ENCODE results near the gene STAT6. TPM values are rescaled to one million over a fixed set of nuclear protein-coding genes. Genes with fewer than 3 reads are reported as not detected.

The STAT6 gene
- total RNA-seq, 1 donor from 2014 or later, result 31.8 TPM

GRCh38 chr12:57134949-57135348 is 23.8 kb upstream of the STAT6 start:
- Histone ChIP-seq H3K9me3 (ENCODE audit: control insufficient read depth in 3 of 3, low read length in 3 of 3) (no peaks in the 10 kb centered on the region), H3K27me3 (ENCODE audit: control insufficient read depth in 3 of 3, insufficient read depth in 3 of 3, low read length in 3 of 3) (peaks cover 0 to 6% (median 0%) of the 10 kb centered on the region in 3 donors), H3K4me3 (ENCODE audit: low read length in 3 of 3) (no peak overlapping the region), H3K9ac (ENCODE audit: low read depth in 1 of 3, low read length in 3 of 3) (no peak overlapping the region), H3K27ac (ENCODE audit: low read depth, low read length) (peak overlapping the region; percentile 76), H3K4me1 (ENCODE audit: control insufficient read depth in 3 of 3, insufficient read depth in 3 of 3, low read length in 3 of 3) (peaks cover 40 to 61% (median 56%) of the 10 kb centered on the region in 3 donors), H3K36me3 (ENCODE audit: control insufficient read depth in 3 of 3, insufficient read depth in 3 of 3, low read length in 3 of 3) (peaks cover 0 to 6% (median 0%) of the 10 kb centered on the region in 3 donors)

DNA sequence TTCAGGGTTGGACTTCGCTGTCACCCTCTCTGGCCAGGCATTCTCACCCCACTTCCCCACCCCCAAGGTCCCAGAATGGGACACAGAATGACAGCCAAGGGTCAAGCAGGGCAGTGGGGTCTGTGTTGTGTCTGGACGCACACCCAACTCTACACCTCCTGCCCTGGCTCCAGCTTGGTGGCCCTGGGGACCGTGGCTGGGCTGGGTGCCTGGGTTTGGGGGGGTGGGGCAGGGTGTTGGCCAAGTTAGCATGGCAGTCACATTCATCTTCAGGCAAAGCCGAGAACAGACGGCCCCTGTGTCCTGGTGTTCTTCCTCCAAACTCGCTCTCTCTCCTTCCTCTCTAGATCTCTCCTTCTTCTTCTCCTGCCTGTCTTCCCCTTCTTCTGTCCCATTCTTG is 22.8 kb upstream of the STAT6 start:
- H3K9ac ChIP-seq (ENCODE audit: low read depth in 1 of 3, low read length in 3 of 3), result no peak overlapping the region
- H3K4me1 ChIP-seq (ENCODE audit: control insufficient read depth in 3 of 3, insufficient read depth in 3 of 3, low read length in 3 of 3), result peaks cover 37 to 55% (median 52%) of the 10 kb centered on the region in 3 donors

GRCh38 chr12:57133013-57133569 is 21.9 kb upstream of the STAT6 start:
- H3K9me3 ChIP-seq (ENCODE audit: control insufficient read depth in 3 of 3, low read length in 3 of 3), result no peaks in the 10 kb centered on the region
- H3K36me3 ChIP-seq (ENCODE audit: control insufficient read depth in 3 of 3, insufficient read depth in 3 of 3, low read length in 3 of 3), result no peaks in the 10 kb centered on the region
- peak overlapping the region; percentile 81 for H3K27ac ChIP-seq (ENCODE audit: low read depth, low read length)
- H3K4me1 ChIP-seq (ENCODE audit: control insufficient read depth in 3 of 3, insufficient read depth in 3 of 3, low read length in 3 of 3), result peaks cover 33 to 47% (median 46%) of the 10 kb centered on the region in 3 donors
- peak overlapping the region in 2 of 3 donors; percentile 4 to 6 for H3K4me3 ChIP-seq (ENCODE audit: low read length in 3 of 3)
- peak overlapping the region in 2 of 3 donors; percentile 2 to 34 for H3K9ac ChIP-seq (ENCODE audit: low read depth in 1 of 3, low read length in 3 of 3)
- peaks cover 0 to 6% (median 0%) of the 10 kb centered on the region in 3 donors for H3K27me3 ChIP-seq (ENCODE audit: control insufficient read depth in 3 of 3, insufficient read depth in 3 of 3, low read length in 3 of 3)

More for the DNA sequence above, 22.8 kb upstream of the STAT6 start:
- H3K27me3 ChIP-seq (ENCODE audit: control insufficient read depth in 3 of 3, insufficient read depth in 3 of 3, low read length in 3 of 3), result peaks cover 0 to 6% (median 0%) of the 10 kb centered on the region in 3 donors
- no peaks in the 10 kb centered on the region for H3K9me3 ChIP-seq (ENCODE audit: control insufficient read depth in 3 of 3, low read length in 3 of 3)
- peaks cover 0 to 2% (median 0%) of the 10 kb centered on the region in 3 donors for H3K36me3 ChIP-seq (ENCODE audit: control insufficient read depth in 3 of 3, insufficient read depth in 3 of 3, low read length in 3 of 3)
- peak overlapping the region; percentile 76 for H3K27ac ChIP-seq (ENCODE audit: low read depth, low read length)
- H3K4me3 ChIP-seq (ENCODE audit: low read length in 3 of 3), result peak overlapping the region in 1 of 3 donors; percentile 23

DNA sequence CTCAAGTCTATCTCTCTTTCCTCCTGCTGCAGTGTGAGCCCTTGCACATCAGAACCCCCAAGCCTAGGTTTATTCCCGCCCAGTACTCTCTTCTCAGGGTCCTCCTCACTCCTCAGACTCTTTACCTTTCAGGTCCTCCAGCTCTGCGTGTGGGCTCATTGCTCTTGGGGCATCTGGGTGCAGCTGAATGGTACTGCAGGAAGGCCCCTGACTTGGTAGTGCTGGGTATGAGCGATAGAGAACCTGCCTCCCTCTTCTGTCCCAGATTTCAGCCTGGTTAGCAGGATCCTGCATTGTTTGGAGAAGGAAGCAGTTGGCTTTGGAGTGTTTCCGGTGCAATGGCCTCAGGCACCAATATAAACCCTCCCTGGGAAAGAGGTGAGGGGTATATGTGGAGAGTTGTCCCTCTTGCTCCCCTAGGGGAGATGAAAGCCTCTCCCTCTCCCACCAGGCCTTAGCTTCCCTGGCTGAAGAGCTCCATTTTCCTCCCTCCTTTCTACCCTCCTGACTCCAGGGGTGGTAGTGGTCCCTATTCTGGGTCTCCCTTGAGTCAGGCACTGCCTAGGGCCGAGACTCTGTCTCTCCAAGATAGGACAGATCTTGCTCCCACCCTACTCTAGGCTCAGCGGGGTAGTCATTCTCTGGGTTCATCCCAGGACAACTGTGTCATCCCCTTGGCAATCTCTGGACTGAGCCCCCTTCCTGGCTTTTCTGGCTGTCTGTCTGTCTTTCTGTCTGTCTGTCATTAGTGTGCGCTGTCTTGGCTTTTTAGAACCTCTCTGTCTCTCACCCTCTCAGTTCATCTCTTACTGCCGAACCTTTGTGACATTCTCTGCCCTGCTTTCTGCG is 21.0 kb upstream of the STAT6 start:
- H3K9me3 ChIP-seq (ENCODE audit: control insufficient read depth in 3 of 3, low read length in 3 of 3), result no peaks in the 10 kb centered on the region
- peaks cover 32 to 46% (median 41%) of the 10 kb centered on the region in 3 donors for H3K4me1 ChIP-seq (ENCODE audit: control insufficient read depth in 3 of 3, insufficient read depth in 3 of 3, low read length in 3 of 3)
- H3K36me3 ChIP-seq (ENCODE audit: control insufficient read depth in 3 of 3, insufficient read depth in 3 of 3, low read length in 3 of 3), result no peaks in the 10 kb centered on the region
- peaks cover 0 to 6% (median 0%) of the 10 kb centered on the region in 3 donors for H3K27me3 ChIP-seq (ENCODE audit: control insufficient read depth in 3 of 3, insufficient read depth in 3 of 3, low read length in 3 of 3)
- H3K27ac ChIP-seq (ENCODE audit: low read depth, low read length), result peak overlapping the region; percentile 81
- peak overlapping the region in 2 of 3 donors; percentile 2 to 34 for H3K9ac ChIP-seq (ENCODE audit: low read depth in 1 of 3, low read length in 3 of 3)
- peak overlapping the region in 2 of 3 donors; percentile 45 to 52 for H3K4me3 ChIP-seq (ENCODE audit: low read length in 3 of 3)

DNA sequence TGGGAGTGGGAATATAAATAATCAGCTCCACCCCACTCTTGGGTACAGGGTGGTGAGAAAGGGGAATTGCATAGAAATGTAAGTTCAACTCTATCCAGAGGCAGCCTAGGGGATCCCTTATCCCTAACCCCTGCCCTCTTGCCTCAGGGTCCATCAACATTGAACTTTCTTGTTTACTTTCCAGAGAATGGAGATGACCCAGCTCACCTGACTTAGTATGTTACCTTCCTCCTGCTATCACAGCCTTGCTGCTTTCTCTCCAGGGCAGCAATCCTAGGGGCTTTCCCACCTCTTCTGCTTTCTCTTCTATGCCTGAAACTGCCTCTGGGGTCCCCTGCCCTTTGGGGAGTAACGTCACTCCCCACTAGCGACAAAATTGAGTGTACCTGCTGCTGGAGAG is 19.8 kb upstream of the STAT6 start:
- H3K9ac ChIP-seq (ENCODE audit: low read depth in 1 of 3, low read length in 3 of 3), result peak overlapping the region in 2 of 3 donors; percentile 47 to 50
- H3K27me3 ChIP-seq (ENCODE audit: control insufficient read depth in 3 of 3, insufficient read depth in 3 of 3, low read length in 3 of 3), result peaks cover 0 to 6% (median 0%) of the 10 kb centered on the region in 3 donors
- H3K36me3 ChIP-seq (ENCODE audit: control insufficient read depth in 3 of 3, insufficient read depth in 3 of 3, low read length in 3 of 3), result no peaks in the 10 kb centered on the region
- H3K27ac ChIP-seq (ENCODE audit: low read depth, low read length), result peak overlapping the region; percentile 81
- H3K9me3 ChIP-seq (ENCODE audit: control insufficient read depth in 3 of 3, low read length in 3 of 3), result no peaks in the 10 kb centered on the region
- H3K4me1 ChIP-seq (ENCODE audit: control insufficient read depth in 3 of 3, insufficient read depth in 3 of 3, low read length in 3 of 3), result peaks cover 35 to 44% (median 42%) of the 10 kb centered on the region in 3 donors
- peak overlapping the region in 2 of 3 donors; percentile 36 to 73 for H3K4me3 ChIP-seq (ENCODE audit: low read length in 3 of 3)

DNA sequence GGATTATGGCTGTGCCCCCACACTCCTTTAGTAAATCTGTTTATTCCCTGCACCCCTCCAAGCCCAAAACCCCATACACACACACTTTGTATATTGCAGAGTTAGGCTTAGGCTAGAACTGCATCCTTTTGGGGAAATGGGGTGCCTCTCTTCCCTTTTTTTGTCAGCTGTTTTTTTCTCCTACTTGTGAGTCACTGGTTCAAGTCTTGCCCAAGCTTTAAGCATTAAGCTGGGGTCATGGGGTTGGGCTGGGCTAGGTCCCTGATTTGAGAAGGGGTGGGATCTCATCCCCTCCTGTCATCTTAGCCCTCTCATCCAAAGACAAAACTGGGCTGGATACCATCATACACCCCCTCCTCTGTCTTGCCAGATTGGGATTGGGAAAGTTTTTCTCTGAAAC is 18.7 kb upstream of the STAT6 start:
- Histone ChIP-seq H3K4me1 (ENCODE audit: control insufficient read depth in 3 of 3, insufficient read depth in 3 of 3, low read length in 3 of 3) (peaks cover 28 to 38% (median 36%) of the 10 kb centered on the region in 3 donors), H3K27ac (ENCODE audit: low read depth, low read length) (peak overlapping the region; percentile 81), H3K9me3 (ENCODE audit: control insufficient read depth in 3 of 3, low read length in 3 of 3) (no peaks in the 10 kb centered on the region), H3K4me3 (ENCODE audit: low read length in 3 of 3) (peak overlapping the region; percentile 60 to 73 (median 67)), H3K27me3 (ENCODE audit: control insufficient read depth in 3 of 3, insufficient read depth in 3 of 3, low read length in 3 of 3) (no peaks in the 10 kb centered on the region), H3K9ac (ENCODE audit: low read depth in 1 of 3, low read length in 3 of 3) (peak overlapping the region; percentile 6 to 68 (median 30)), H3K36me3 (ENCODE audit: control insufficient read depth in 3 of 3, insufficient read depth in 3 of 3, low read length in 3 of 3) (no peaks in the 10 kb centered on the region)

- Histone ChIP-seq H3K4me1 (ENCODE audit: control insufficient read depth in 3 of 3, insufficient read depth in 3 of 3, low read length in 3 of 3) (peaks cover 28 to 37% (median 36%) of the 10 kb centered on the region in 3 donors), H3K36me3 (ENCODE audit: control insufficient read depth in 3 of 3, insufficient read depth in 3 of 3, low read length in 3 of 3) (no peaks in the 10 kb centered on the region), H3K9me3 (ENCODE audit: control insufficient read depth in 3 of 3, low read length in 3 of 3) (no peaks in the 10 kb centered on the region), H3K9ac (ENCODE audit: low read depth in 1 of 3, low read length in 3 of 3) (peak overlapping the region in 2 of 3 donors; percentile 6 to 68), H3K4me3 (ENCODE audit: low read length in 3 of 3) (peak overlapping the region; percentile 60 to 73 (median 67)), H3K27me3 (ENCODE audit: control insufficient read depth in 3 of 3, insufficient read depth in 3 of 3, low read length in 3 of 3) (no peaks in the 10 kb centered on the region), H3K27ac (ENCODE audit: low read depth, low read length) (peak overlapping the region; percentile 81)
Observed at GRCh38 chr12:57129321-57129842, 18.2 kb upstream of the STAT6 start.

DNA sequence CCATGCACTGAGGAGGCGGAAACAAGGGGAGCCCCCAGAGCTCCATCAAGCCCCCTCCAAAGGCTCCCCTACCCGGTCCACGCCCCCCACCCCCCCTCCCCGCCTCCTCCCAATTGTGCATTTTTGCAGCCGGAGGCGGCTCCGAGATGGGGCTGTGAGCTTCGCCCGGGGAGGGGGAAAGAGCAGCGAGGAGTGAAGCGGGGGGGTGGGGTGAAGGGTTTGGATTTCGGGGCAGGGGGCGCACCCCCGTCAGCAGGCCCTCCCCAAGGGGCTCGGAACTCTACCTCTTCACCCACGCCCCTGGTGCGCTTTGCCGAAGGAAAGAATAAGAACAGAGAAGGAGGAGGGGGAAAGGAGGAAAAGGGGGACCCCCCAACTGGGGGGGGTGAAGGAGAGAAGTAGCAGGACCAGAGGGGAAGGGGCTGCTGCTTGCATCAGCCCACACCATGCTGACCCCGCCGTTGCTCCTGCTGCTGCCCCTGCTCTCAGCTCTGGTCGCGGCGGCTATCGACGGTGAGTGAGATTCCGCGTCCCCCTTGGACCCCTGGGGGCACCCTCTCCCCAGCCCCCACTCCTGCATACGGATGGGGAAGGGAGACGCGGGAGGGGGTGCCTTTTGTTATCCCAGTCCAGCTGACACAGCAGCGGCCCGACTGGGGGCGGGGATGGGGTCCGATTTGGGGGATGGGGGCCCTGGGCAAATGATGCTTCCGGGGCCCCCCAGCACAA is 17.5 kb upstream of the STAT6 start:
- Histone ChIP-seq H3K4me3 (ENCODE audit: low read length in 3 of 3) (peak overlapping the region; percentile 67 to 78 (median 67)), H3K9me3 (ENCODE audit: control insufficient read depth in 3 of 3, low read length in 3 of 3) (no peaks in the 10 kb centered on the region), H3K9ac (ENCODE audit: low read depth in 1 of 3, low read length in 3 of 3) (peak overlapping the region; percentile 56 to 75 (median 57)), H3K27ac (ENCODE audit: low read depth, low read length) (peak overlapping the region; percentile 81), H3K4me1 (ENCODE audit: control insufficient read depth in 3 of 3, insufficient read depth in 3 of 3, low read length in 3 of 3) (peaks cover 22 to 35% (median 34%) of the 10 kb centered on the region in 3 donors), H3K27me3 (ENCODE audit: control insufficient read depth in 3 of 3, insufficient read depth in 3 of 3, low read length in 3 of 3) (no peaks in the 10 kb centered on the region), H3K36me3 (ENCODE audit: control insufficient read depth in 3 of 3, insufficient read depth in 3 of 3, low read length in 3 of 3) (no peaks in the 10 kb centered on the region)

- no peaks in the 10 kb centered on the region for H3K36me3 ChIP-seq (ENCODE audit: control insufficient read depth in 3 of 3, insufficient read depth in 3 of 3, low read length in 3 of 3)
- H3K9me3 ChIP-seq (ENCODE audit: control insufficient read depth in 3 of 3, low read length in 3 of 3), result no peaks in the 10 kb centered on the region
- peak within 1 kb of the TSS; percentile 94 for H3K27ac ChIP-seq (ENCODE audit: low read depth, low read length)
- peak within 1 kb of the TSS; percentile 81 to 92 (median 91) for H3K9ac ChIP-seq (ENCODE audit: low read depth in 1 of 3, low read length in 3 of 3)
- H3K27me3 ChIP-seq (ENCODE audit: control insufficient read depth in 3 of 3, insufficient read depth in 3 of 3, low read length in 3 of 3), result no peaks in the 10 kb centered on the region
- H3K4me1 ChIP-seq (ENCODE audit: control insufficient read depth in 3 of 3, insufficient read depth in 3 of 3, low read length in 3 of 3), result peaks cover 16 to 29% (median 29%) of the 10 kb centered on the region in 3 donors
- peak within 1 kb of the TSS; percentile 78 to 93 (median 86) for H3K4me3 ChIP-seq (ENCODE audit: low read length in 3 of 3)
Observed at GRCh38 chr12:57127726-57128518, 16.8 kb upstream of the STAT6 start, which contains the start of gene LRP1. LRP1 (plus strand) TSS chr12:57128483; CDS start chr12:57128965, 482 bp downstream.
